ENCODE measurements around the gene KLF9. TPM values are rescaled to one million over a fixed set of nuclear protein-coding genes. Genes with fewer than 3 reads are reported as not detected.

The KLF9 gene
- total RNA-seq, 4 donors from 2014 or later = 13.7 to 71.0 (median 17.3) TPM

DNA sequence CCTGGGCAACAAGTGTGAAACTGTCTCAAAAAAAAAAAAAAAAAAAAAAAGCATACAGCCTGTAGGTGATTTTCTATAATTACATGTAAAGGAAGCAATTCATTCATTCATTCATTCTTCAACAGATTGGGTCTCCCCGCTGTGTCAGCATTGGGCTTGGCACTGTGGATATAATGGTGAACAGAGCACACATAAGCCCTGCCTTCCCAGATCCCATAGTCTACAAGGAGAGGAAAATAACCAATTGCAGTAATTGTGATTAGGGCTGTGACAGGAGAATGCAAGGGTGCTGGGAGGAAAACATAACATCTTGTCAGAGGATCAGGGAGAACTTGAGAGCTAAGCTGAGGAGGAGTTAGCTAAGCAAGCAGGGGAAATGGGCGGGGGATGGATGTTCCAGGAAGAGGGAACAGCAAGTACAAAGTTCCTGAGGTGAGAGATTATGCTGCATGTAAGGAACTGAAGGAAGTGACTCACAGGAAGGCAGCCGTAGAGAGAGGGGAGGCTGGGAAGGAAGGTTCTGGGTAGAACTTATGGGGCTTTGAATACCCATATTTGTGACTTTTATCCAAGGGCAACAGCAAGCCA, 24.0 kb upstream of the KLF9 start:
- intact Hi-C loops (cut with DNase I) = no loop called here
- H3K36me3 ChIP-seq = no peaks in the 10 kb centered on the region
- peak overlapping the region; percentile 45 to 77 (median 62) for H3K27ac ChIP-seq
- H3K27me3 ChIP-seq = no peaks in the 10 kb centered on the region
- H3K4me3 ChIP-seq = no peak overlapping the region
- TF ChIP-seq, protein P1, sequence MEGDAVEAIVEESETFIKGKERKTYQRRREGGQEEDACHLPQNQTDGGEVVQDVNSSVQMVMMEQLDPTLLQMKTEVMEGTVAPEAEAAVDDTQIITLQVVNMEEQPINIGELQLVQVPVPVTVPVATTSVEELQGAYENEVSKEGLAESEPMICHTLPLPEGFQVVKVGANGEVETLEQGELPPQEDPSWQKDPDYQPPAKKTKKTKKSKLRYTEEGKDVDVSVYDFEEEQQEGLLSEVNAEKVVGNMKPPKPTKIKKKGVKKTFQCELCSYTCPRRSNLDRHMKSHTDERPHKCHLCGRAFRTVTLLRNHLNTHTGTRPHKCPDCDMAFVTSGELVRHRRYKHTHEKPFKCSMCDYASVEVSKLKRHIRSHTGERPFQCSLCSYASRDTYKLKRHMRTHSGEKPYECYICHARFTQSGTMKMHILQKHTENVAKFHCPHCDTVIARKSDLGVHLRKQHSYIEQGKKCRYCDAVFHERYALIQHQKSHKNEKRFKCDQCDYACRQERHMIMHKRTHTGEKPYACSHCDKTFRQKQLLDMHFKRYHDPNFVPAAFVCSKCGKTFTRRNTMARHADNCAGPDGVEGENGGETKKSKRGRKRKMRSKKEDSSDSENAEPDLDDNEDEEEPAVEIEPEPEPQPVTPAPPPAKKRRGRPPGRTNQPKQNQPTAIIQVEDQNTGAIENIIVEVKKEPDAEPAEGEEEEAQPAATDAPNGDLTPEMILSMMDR (IDR thresholded peaks at IDR 0.05) = no peak
- peak in 1 of 4 donors; percentile 18 for TF ChIP-seq POLR2A (IDR thresholded peaks at IDR 0.05)
- peaks cover 5 to 35% (median 7%) of the 10 kb centered on the region in 3 donors for H3K4me1 ChIP-seq
- no peak for DNase-seq
- WGBS, 2 donors = 31 to 39% methylated on average over 2 of the region's 3 CpGs
- no peaks in the 10 kb centered on the region for H3K9me3 ChIP-seq

DNA sequence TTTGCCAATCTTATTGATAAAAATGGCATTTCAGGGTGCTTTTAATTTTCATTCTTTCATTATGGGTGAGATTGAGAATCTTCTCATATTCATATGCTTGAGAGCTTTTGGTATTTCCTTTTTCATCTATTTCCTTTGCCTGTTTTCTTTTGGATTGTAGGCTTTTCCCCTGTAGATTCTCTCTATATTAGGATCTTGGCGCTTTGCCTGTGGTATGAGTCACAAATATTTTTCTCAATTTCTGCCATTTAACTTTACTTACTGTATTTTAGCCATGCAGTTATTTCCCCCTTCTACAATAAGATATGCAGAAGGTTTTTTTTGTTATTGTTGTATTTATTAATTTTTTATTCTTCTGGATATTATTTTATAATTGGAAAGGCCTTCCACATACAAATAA, 21.5 kb upstream of the KLF9 start:
- H3K4me1 ChIP-seq = peaks cover 5 to 35% (median 7%) of the 10 kb centered on the region in 3 donors
- H3K9me3 ChIP-seq = peaks cover 0 to 4% (median 0%) of the 10 kb centered on the region in 3 donors
- no peak for DNase-seq
- intact Hi-C loops (cut with DNase I) = no loop called here
- 38% methylated on average over 1 of the region's 1 CpG for WGBS, 2 donors
- H3K36me3 ChIP-seq = no peaks in the 10 kb centered on the region
- H3K4me3 ChIP-seq = no peak overlapping the region
- H3K27me3 ChIP-seq = no peaks in the 10 kb centered on the region
- H3K27ac ChIP-seq = peak overlapping the region in 3 of 4 donors; percentile 31 to 57 (median 40)
- TF ChIP-seq, protein P1 (IDR thresholded peaks at IDR 0.05) = no peak
- no peak for TF ChIP-seq POLR2A (IDR thresholded peaks at IDR 0.05)

DNA sequence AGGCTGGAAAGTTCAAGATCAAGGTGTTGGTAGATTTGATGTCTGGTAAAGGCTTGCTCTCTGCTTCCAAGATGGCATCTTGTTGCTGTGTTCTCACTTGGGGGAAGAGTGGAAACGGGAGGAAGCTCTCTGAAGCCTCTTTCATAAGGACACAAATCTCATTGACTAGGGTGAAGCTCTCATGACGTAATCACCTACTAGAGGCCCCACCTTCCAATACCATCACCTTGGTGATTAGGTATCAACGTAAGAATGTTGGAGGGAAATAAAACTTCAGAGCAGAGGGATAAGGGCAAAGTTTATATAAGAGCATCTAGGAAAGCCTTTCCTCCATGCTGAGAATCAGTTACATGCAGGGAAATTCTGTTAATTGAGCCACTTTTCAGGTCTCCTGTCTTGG, 15.4 kb upstream of the KLF9 start:
- 77 to 83% methylated on average over 3 of the region's 3 CpGs for WGBS, 2 donors
- H3K36me3 ChIP-seq = no peaks in the 10 kb centered on the region
- H3K27ac ChIP-seq = no peak overlapping the region
- DNase-seq = no peak
- intact Hi-C loops (cut with DNase I) = no loop called here
- H3K9me3 ChIP-seq = peaks cover 0 to 4% (median 0%) of the 10 kb centered on the region in 3 donors
- TF ChIP-seq, protein P1 (IDR thresholded peaks at IDR 0.05) = no peak
- no peak for TF ChIP-seq POLR2A (IDR thresholded peaks at IDR 0.05)
- no peaks in the 10 kb centered on the region for H3K4me1 ChIP-seq
- H3K4me3 ChIP-seq = no peak overlapping the region
- no peaks in the 10 kb centered on the region for H3K27me3 ChIP-seq

DNA sequence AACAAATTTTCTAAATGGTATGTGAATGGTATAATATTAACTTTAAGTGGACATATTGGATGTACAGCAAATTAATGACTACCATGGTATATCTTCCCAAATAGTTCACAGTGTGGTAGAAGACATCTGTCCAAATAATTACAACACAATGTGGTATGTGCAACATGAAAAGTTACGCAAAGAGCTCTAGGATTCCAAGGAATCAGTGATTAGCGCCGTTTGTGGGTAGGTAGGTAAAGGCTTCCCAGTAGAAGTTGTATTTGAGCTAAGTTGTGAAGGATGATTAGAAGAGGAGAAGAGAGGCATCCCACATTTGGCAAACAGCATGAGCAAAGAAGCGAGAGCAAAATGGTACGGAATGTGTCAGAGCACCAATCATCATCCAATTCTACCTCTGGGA, 14.3 kb upstream of the KLF9 start:
- peaks cover 0 to 4% (median 0%) of the 10 kb centered on the region in 3 donors for H3K9me3 ChIP-seq
- no peak overlapping the region for H3K4me3 ChIP-seq
- no peak for DNase-seq
- H3K4me1 ChIP-seq = no peaks in the 10 kb centered on the region
- intact Hi-C loops (cut with DNase I) = no loop called here
- H3K27me3 ChIP-seq = no peaks in the 10 kb centered on the region
- no peaks in the 10 kb centered on the region for H3K36me3 ChIP-seq
- no peak for TF ChIP-seq POLR2A (IDR thresholded peaks at IDR 0.05)
- TF ChIP-seq, protein P1 (IDR thresholded peaks at IDR 0.05) = no peak
- H3K27ac ChIP-seq = no peak overlapping the region
- 88 to 93% methylated on average over 5 of the region's 5 CpGs for WGBS, 2 donors

DNA sequence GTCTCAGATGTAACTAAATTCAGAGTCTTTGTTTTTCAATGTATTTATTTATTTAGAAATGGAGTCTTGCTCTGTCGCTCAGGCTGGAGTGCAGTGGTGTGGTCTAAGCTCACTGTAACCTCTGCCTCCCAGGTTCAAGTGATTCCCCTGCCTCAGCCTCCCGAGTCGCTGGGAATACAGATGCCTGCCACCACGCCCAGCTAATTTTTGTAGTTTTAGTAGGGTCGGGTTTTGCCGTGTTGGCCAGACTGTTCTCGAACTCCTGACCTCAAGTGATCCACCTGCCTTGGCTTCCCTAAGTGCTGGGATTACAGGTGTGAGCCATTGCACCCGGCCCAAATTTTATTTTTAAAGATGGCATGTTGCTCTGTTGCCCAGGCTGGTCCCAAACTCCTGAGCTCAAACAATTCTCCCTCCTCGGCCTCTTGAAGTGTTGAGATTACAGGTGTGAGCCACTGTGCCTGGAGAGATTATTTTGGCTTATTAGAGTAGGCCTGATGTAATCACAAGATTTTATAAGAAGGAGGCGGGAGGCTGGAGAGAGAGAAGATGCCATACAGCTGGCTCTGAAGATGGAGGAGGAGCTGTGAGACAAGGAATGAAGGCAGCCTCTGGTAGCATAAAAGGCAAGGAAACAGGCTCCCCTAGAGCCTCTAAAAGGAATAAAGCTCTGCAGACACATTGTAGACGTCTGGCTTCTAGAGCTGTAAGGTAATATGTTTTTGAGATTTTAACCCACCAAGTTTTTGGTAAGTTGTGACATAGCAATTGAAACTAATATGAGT, 12.9 kb upstream of the KLF9 start:
- Histone ChIP-seq H3K27ac (peak overlapping the region in 1 of 4 donors; percentile 38), H3K9me3 (peaks cover 0 to 4% (median 0%) of the 10 kb centered on the region in 3 donors), H3K27me3 (no peaks in the 10 kb centered on the region), H3K36me3 (no peaks in the 10 kb centered on the region), H3K4me1 (peaks cover 0 to 6% (median 1%) of the 10 kb centered on the region in 3 donors), H3K4me3 (no peak overlapping the region)
- DNase-seq = no peak
- WGBS, 2 donors = 73 to 77% methylated on average over 8 to 10 of the region's 11 CpGs
- intact Hi-C loops (cut with DNase I) = no loop called here
- TF ChIP-seq, protein P1 (IDR thresholded peaks at IDR 0.05) = peak in 1 of 6 experiments; percentile 8
- TF ChIP-seq POLR2A (IDR thresholded peaks at IDR 0.05) = no peak

Measured in esophagus squamous epithelium (tissue), 5 donors.